ENCODE data around the gene GLIPR2.
"Not testable (repeated sequence)": the region's sequence is repeated elsewhere in the genome, so short reads cannot be mapped to it uniquely, and the experiment has no call there.

GLIPR2 gene, protein sequence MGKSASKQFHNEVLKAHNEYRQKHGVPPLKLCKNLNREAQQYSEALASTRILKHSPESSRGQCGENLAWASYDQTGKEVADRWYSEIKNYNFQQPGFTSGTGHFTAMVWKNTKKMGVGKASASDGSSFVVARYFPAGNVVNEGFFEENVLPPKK
- total RNA-seq = 9.3 to 43.5 reads per million in 2 experiments

DNA sequence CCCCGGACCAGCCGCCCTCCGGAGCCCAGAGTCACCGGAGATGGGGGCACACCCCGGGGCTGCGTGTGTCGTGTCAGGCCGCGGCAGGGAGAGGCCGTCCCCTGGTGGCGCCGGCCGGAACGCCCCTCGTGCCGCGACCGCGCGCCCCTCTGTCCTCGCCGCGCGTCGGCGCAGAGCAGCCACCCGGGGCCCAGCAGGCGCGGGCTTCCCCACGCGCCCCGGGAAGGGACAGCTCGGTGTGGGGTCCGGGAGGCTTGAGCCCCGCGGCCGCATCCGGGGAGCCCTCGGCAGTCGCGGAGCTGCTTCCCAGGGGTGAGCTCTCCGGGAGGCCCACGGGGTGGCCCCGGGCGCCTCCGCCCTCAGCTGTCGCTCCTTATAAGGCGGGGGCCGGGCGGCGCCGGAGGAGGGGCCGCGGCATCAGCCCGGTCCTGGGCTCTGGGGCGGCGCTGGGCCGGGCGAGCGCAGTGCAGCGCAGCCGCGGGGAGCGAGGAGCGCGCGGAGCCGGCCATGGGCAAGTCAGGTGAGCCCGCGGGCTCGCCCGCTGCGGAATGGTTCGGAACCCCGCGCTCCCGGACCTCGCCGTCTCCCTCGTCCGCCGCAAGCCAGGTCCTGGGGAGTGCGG lies at the start of gene GLIPR2:
Gene GLIPR2 (plus strand): TSS at position 462 of the 622 bp plus-strand sequence. CDS start 46 bp downstream, at position 508.
- peak; percentile 63 for DNase-seq (ENCODE audit: low read depth)

DNA sequence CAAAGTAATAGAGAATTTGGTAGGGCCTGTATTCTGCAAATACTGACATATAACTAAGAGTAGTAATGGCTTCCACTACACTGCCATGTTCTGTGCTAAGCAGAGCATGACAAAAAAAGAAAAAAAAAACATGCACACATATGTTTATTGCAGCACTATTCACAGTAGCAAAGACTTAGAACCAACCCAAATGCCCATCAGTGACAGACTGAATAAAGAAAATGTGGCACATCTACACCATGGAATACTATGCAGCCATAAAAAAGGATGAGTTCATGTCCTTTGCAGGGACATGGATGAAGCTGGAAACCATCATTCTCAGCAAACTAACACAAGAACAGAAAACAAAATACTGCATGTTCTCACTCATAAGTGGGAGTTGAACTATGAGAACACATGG lies 49.5 kb upstream of the GLIPR2 start:
- DNase-seq (ENCODE audit: low read depth) = not testable (repeated sequence)

DNA sequence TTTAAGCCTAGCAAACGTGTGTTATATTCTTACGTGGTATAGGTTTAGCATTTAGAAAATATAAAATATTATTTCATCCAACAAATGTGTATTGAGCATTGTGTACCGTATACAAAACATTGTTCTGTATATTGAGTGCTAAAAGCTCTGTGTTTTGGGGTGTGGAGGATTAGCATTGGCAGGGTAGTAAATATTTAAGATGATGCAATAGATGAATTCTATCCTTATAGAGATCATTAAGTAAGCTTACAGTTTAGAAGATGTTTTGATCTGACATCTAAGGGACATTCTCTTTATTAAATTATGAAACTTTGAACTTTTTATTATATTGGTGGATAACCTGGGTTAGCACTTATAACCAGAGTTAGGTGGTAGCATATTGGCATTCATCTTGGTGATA lies 48.5 kb upstream of the GLIPR2 start:
- no peak for DNase-seq (ENCODE audit: low read depth)

DNA sequence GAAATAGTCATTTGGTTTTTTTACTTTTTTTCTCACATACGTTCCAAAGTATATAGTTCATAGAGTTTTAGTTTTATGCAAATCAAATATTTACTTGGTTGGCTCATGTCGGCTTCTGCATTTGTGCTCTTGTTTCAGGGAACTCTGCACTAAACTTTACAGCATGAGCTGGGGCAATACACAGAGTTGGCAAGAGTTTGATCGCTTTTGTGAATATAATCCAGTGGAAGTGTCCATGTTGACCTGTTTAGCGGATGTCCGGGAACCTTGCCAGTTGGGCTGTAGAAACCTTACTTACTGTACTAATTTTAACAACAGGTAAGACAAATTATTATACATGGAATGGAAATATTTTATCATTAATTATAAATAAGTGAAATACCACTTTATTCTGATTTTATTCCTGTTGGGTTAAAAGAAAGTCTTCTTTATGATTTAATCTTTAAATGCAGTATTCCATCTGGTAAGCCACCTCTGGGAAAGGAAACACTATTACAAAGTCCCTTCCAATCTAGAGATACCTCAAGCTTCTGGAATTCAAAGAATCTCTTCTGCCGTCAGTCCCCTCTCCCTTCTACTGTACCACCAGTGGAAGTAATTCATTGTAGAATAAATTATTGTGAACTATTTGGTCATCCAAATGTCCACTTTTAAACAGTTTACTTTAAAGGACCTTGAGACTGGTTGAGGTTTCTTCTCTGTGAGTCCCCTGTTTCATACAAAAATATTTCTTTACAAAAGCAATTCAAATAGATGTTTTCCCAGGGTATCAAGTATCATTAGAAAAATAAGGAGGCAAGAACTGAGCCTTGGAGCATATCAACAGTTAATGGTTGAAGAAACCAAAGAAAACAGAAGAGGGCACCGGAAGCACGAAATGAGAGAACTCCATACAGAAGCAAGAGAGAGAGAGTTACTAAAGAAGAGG lies 45.2 kb upstream of the GLIPR2 start:
- DNase-seq (ENCODE audit: low read depth) = no peak

GRCh38 chr9:36092014-36092413 lies 44.5 kb upstream of the GLIPR2 start:
- DNase-seq (ENCODE audit: low read depth) = no peak

DNA sequence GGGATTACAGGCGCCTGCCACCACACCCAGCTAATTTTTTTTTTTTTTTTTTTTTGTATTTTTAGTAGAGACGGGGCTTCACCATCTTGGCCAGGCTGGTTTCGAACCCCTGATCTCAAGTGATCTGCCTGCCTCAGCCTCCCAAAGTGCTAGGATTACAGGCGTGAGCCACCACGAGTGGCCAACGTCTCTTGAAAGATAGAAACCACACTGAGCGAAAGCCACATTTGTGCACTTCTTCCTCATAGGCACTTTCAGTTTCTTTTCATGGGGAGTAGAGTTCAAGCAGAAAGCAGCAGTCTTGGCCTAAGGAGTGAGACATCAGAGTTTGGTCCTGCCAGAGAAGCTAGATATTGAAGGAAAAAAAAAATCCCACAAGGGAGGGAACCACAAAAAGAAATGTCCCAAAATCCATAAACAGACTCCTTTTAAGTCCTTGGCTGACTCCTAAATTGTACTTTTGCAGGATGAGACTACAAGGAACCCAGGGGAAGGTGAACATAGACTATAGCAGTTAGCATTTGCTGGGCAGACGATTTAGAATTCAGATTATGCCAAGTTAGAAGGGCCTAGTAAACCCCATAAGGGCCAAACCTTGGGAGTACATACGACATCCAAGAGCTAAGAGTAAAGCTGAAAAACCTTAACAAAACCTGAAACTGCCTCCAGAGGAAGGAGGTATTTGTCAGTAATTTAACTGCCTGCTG lies 43.9 kb upstream of the GLIPR2 start:
- DNase-seq (ENCODE audit: low read depth) = no peak

- no peak for DNase-seq (ENCODE audit: low read depth)
Measured at GRCh38 chr9:36093384-36093783, 43.1 kb upstream of the GLIPR2 start.

GRCh38 chr9:36099718-36100117 lies 36.8 kb upstream of the GLIPR2 start:
- no peak for DNase-seq (ENCODE audit: low read depth)

- no peak for DNase-seq (ENCODE audit: low read depth)
Measured at GRCh38 chr9:36100532-36100931, 36.0 kb upstream of the GLIPR2 start.

DNA sequence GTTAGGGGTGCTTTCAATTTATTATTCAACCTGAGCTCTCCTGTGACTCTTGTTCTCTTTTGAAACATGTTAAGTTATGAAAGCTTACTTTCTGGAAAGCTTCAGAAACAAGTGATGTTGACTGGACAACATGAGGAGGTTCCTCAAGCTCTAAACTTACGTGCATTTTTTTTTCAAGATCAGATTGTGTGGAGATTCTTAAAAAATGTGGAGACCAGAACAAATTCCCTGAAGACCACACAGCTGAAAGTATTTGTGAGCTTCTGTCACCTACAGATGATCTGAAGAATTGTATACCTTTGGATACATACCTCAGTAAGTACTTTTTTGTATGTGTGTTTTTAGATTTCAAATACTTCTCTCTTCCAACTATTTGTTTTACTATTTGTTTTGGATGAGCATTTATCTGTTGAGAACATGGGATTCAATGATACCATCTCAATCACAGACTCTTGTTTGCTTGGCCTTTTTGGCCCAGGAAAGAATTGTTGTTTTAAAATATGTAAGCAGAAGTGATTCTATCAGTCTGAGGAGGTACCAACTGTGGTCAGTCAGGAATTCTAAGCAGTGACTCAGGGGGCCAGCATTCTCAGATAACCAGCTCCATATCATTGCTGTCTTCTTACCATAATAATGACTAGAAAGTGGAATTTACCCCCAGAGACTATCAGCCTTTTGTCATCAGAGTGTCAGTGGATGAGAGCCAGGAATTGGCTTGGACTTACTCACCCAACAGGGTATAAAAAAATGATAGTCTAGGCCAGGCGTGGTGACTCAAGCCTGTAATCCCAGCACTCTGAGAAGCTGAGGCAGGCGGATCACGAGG lies 34.4 kb upstream of the GLIPR2 start:
- no peak for DNase-seq (ENCODE audit: low read depth)

GRCh38 chr9:36102742-36103495 lies 33.6 kb upstream of the GLIPR2 start:
- peak; percentile 80 for DNase-seq (ENCODE audit: low read depth)

- DNase-seq (ENCODE audit: low read depth) = no peak
Measured at GRCh38 chr9:36109071-36109470, 27.5 kb upstream of the GLIPR2 start.

GRCh38 chr9:36110434-36110833 lies 26.1 kb upstream of the GLIPR2 start:
- no peak for DNase-seq (ENCODE audit: low read depth)

DNA sequence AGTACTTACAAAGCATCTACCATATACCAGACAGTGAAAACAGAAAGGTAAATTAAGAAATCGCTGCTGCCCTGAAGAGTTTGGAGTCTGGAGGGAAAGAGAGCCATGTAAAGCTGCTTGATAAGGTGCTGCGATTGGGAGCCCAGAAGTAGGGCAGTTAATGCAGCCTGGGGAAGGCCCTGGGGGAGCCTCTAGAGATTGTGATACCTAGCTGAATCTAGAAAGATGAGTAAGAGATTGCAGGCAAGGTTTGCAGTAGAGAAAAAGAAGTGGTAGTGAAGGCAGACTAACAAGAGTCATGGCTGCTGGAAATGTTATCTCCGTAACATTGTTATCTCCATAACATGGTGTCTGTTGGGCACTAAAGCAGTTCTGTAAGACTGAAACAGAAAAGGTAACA lies 24.0 kb upstream of the GLIPR2 start:
- no peak for DNase-seq (ENCODE audit: low read depth)

DNA sequence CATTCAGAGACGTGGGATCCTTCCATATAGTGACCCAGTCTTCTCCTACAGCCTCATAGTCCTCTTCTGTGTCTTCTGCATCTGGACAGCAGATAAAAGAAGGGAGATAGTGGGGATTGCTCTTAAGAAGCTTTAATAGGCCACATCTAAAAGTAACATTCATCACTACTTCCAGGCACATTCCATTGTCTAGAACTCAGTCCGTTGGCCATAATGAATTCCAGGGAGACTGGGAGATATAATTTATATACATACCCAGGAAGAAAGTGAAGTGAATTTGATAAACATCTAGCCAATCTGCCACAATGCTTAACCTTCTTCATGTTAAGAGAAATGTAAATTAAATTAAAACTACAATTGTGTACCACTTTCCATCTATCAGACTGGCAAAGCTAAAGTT lies 22.5 kb upstream of the GLIPR2 start:
- DNase-seq (ENCODE audit: low read depth) = no peak

DNA sequence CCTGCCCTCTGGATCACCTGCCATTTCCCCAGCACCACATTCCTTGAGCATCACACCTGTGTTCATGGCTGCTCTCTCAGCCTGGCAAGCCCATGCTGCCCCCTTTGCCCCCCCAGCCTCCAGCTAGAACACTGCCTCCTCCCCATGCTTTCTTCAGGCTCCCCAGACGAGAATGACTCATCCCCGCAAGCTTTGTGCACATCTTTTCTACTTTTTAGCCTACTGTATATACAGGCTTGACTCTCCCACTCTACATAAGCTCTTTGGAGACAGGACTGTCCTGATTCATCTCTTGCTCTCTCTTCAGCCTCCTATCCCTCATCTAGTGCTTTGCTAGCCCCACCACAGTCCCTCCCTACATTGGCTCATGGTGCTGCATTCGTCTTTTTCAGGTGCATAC lies 19.9 kb upstream of the GLIPR2 start:
- no peak for DNase-seq (ENCODE audit: low read depth)

- DNase-seq (ENCODE audit: low read depth) = no peak
Measured at GRCh38 chr9:36118201-36118600, 18.3 kb upstream of the GLIPR2 start.

GRCh38 chr9:36118706-36119105 lies 17.8 kb upstream of the GLIPR2 start:
- DNase-seq (ENCODE audit: low read depth) = no peak

- no peak for DNase-seq (ENCODE audit: low read depth)
Measured at GRCh38 chr9:36119476-36119875, 17.1 kb upstream of the GLIPR2 start.

GRCh38 chr9:36120705-36121104 lies 15.8 kb upstream of the GLIPR2 start:
- no peak for DNase-seq (ENCODE audit: low read depth)

GRCh38 chr9:36121971-36122370 lies 14.6 kb upstream of the GLIPR2 start:
- no peak for DNase-seq (ENCODE audit: low read depth)

All from T follicular helper cell (primary cell).